ENCODE results near the gene MAD2L1BP.
"Not testable (repeated sequence)": the region's sequence is repeated elsewhere in the genome, so short reads cannot be mapped to it uniquely, and the experiment has no call there.

MAD2L1BP gene

DNA sequence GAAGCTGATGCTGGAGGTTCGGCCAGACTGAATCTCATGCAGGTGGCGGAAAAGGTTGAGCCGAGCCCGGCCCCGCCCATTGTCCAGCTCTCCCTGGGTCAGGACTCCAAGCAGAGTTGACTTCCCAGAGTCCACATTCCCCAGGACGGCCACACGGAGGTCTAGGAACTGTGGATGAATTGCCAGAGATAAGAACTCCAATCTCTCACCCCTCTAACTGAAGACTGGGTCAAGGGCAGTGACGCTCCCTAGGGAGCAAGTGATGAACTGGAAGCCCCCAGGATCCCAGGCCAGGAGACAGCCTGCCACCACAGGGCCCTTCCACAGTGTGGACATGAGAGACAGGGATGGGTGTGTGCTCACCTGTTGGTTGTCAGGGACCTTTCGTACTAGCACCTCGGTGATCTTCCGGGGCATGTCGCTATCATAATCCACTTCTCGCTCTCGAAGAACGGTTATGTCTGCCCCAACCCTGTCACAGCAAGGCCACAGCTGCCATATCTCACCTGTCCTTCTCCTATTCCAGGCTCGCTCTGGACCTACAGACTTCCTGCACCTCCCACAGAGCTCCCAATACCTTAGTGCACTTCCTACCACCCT is 10.1 kb upstream of the MAD2L1BP start:
- DNase-seq (ENCODE audit: low read depth), result no peak
- no peak for TF ChIP-seq CTCF (conservative IDR thresholded peaks at IDR 0.05; ENCODE audit: control insufficient read depth, insufficient read depth, low read depth, low read length)
- H3K4me3 ChIP-seq (ENCODE audit: control insufficient read depth, low read depth, low read length), result no peak overlapping the region

GRCh38 chr6:43627008-43627825 is 8.4 kb upstream of the MAD2L1BP start:
- H3K4me3 ChIP-seq (ENCODE audit: control insufficient read depth, low read depth, low read length), result peak overlapping the region; percentile 33
- TF ChIP-seq CTCF (conservative IDR thresholded peaks at IDR 0.05; ENCODE audit: control insufficient read depth, insufficient read depth, low read depth, low read length), result no peak
- DNase-seq (ENCODE audit: low read depth), result peak; percentile 98

DNA sequence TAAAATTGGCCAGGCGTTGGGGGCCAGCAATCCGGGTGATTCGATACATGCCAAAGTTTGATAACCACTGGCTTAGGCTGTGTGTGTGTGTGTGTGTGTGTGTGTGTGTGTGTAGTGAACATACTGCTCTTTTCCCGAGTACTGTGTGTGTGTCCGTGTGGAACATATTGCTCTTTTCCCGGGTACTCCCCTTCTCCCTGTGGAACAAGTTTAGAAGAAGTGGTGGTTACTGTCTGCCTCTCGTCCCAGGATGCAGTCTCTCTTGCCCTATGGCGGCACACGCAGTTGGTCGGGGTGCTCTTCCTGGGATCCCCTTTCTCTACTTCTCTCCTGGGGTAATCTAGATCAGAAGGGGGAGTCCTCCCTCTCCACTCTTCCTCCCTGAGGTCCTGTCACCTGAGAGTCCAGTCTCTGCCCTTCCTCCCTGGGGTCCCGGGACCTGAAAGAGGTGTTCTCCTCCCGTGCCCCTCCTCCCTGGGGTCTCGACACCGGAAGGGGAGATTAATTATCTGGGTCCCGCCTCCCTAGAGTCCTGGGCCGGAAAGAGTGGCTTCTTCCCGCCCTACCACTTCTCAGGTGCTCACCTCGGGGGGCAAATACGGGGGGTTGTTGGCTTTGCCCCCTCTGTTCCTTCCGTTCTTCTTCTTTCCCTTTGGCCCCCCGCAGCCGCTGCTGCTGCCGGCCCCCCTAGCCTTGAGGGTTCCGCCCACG is 7.1 kb upstream of the MAD2L1BP start:
- peak; percentile 37 for DNase-seq (ENCODE audit: low read depth)
- no peak for TF ChIP-seq CTCF (conservative IDR thresholded peaks at IDR 0.05; ENCODE audit: control insufficient read depth, insufficient read depth, low read depth, low read length)
- H3K4me3 ChIP-seq (ENCODE audit: control insufficient read depth, low read depth, low read length), result peak overlapping the region; percentile 96

- H3K4me3 ChIP-seq (ENCODE audit: control insufficient read depth, low read depth, low read length), result peak within 1 kb of the TSS; percentile 96
- TF ChIP-seq CTCF (conservative IDR thresholded peaks at IDR 0.05; ENCODE audit: control insufficient read depth, insufficient read depth, low read depth, low read length), result no peak
- DNase-seq (ENCODE audit: low read depth), result peak; percentile 98
Observed at GRCh38 chr6:43629104-43629504, 6.5 kb upstream of the MAD2L1BP start, which contains the start of gene GTPBP2. TSS of gene GTPBP2 (minus strand) at chr6:43629264. CDS start at chr6:43629162, 102 bp downstream.

DNA sequence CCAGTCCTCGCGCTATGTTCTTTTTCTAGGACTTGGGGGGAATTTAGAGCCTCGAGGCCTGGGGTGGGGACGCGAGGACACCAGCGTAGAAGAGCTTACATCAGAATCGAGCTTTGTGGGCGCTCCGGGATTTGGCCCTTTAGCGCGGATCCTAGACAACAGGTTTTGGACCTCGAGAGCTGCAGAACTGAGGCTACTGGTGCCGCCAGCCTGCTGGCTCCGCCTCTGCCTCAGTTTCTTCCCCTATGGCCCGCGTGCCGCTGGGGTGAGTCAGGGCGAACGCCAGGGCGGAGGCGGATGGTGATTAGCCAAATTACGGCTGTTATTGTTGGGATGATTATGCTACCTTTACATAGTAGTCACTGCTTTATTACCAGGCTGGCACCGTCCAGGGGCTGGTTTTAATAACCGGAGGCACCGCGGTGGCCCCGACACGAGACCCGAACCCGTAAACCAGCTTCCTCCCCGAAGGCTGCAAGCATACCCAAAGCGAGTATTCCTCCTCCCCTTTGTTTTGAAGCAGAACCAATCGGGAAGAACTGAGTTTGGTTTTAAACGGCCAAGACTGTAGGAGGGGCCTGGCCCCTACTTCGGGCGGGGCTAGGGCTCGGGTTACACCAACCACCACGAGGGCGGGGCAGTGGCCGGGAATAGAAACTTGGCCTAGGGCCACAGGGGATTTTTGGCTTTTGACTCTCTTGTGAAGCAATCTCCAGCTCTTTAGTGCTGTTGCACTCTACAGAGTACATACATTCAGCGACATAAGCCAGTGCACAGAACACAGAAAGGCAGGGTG is 5.9 kb upstream of the MAD2L1BP start:
- TF ChIP-seq CTCF (conservative IDR thresholded peaks at IDR 0.05; ENCODE audit: control insufficient read depth, insufficient read depth, low read depth, low read length), result no peak

GRCh38 chr6:43630980-43631619 is 4.5 kb upstream of the MAD2L1BP start:
- no peak for DNase-seq (ENCODE audit: low read depth)
- no peak for TF ChIP-seq CTCF (conservative IDR thresholded peaks at IDR 0.05; ENCODE audit: control insufficient read depth, insufficient read depth, low read depth, low read length)
- H3K4me3 ChIP-seq (ENCODE audit: control insufficient read depth, low read depth, low read length), result no peak overlapping the region

More for the DNA sequence above, 5.9 kb upstream of the MAD2L1BP start:
- peak; percentile 98 for DNase-seq (ENCODE audit: low read depth)
- peak overlapping the region; percentile 96 for H3K4me3 ChIP-seq (ENCODE audit: control insufficient read depth, low read depth, low read length)

GRCh38 chr6:43633002-43633401 is 2.6 kb upstream of the MAD2L1BP start:
- DNase-seq (ENCODE audit: low read depth); H3K4me3 ChIP-seq (ENCODE audit: control insufficient read depth, low read depth, low read length): not testable (repeated sequence)

All from fibroblast of mammary gland (primary cell).